Head of caudate nucleus (tissue), 42 donors: ENCODE data around the gene GMIP.

ENCODE experiments used
- DNase-seq, 42 donors: peaks; one replicate each; pipeline versions ENCODE4 v3.0.0 to v3.0.0-alpha.2; 2020 to 2021; ENCODE audit warnings: mixed read lengths in 7 of 42
- intact Hi-C: fragments of 100-400 bp; cut with DNase I; formaldehyde crosslinking; loops from one replicate; pipeline ENCODE4 v1.15.0; 2022

Gene GMIP

GRCh38 chr19:19644054-19644388 is 564 bp upstream of the GMIP start:
- intact Hi-C loops, result loop anchor here (5.0 kb wide), 1 partner anchor 112 kb away; no protein-coding TSS in a partner anchor
- no peak for DNase-seq

GRCh38 chr19:19642506-19643157 is 825 bp downstream of the GMIP start:
- DNase-seq, result no peak
- intact Hi-C loops, result loop anchor here (5.0 kb wide), 1 partner anchor 110 kb away; no protein-coding TSS in a partner anchor

DNA sequence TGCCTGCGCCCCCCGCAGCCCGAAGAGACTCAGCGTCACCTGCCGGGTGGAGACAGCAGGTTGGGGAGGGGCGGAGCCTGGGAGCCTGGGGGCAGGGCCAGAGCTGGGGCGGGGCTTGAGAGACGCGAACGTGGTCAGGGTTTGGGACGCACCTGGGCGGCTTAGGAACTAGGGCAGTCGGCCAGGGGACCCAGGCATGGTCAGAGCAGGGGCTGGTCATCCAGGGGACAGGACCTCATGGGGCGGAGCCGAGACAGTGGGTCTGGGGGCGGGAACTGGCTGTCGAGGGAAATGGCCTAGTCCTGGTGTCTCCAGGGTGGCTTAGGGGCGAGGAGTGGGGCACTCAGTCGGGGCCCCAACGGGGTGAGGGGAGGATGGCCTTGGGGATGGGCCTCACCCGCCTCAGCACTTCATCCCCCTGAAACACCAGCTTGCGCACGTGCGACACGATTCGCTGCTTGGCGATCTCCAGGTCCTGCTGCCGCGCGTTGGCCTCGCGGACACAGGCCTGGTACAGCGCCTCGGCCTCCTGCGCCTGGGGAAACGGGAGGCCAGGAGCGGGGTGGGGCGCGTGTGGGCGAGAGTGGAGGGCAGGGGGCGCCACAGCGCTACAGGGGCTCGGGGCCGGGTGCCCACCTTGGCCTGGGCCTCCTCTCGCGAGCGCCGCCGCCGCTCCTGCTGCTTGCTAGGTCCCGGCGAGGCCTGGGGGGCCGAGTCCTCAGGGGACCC is 5.8 kb downstream of the GMIP start:
- intact Hi-C loops, result no loop called here
- no peak for DNase-seq

DNA sequence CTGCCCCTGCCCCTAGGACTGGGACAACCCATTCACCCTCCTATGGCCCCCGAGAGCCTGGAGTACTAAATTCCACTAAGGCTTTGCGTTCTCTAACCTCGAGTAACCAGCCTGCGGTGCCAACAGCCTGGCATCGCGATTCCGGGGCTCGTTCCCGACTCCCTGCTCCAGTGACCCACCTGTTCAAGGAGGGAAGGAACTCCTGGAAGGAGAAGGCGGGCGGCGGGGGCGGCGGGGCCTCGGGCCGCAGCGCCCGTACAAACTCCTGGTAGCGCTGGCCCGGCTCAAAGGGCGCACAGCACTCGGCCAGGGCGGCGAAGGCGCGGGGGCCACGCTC is 6.3 kb downstream of the GMIP start:
- intact Hi-C loops, result no loop called here

DNA sequence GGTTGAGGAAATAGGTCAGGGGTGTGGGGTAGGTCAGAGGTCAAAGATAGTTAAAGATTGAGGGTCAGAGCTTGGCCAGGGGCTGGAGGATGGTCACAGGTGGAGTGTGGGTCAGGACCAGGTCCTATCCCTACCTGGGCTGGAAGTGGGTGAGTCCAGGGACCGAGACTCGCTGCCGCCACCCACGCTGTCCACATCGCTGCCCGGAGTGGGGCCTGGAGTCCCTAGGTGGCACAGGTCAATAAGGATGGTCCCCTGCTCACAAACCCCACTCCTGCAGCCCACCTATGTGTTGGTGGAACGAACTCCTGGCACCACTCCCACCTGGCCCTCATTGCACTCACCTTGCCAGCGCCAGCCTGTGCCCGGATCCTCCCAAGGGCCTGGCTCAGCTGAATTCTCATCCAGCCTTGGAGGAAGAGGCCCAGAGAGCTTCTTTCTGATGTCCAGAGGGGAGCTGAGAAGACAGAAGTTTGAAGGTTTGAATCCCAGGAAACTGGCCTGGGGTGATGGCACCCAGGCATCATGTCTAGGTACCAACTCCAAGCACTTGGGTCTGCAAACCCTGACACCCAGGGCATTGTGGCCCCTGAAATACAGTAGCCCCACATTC is 6.8 kb downstream of the GMIP start:
- DNase-seq, result no peak
- intact Hi-C loops, result no loop called here

More for the DNA sequence above, 6.3 kb downstream of the GMIP start:
- no peak for DNase-seq

DNA sequence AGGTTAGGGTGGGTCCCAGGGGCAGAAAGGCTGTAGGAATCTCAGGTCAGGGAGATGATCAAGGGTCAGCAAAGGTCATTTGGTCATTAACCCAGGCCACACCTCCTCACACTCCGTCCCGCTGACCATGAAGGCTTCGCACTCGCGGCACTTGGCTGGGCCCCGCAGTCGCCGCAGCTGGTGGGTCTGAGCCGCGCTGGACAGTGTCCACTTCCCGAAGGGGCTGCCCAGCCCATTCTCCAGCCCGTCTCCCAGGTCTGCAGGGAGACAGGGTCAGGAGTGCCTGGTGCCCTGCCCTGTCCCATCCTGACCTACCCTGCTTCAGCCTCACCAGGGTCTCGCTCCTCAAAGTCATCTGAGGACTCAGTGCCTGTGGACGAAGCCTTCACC is 8.1 kb downstream of the GMIP start:
- no peak for DNase-seq
- intact Hi-C loops, result no loop called here

DNA sequence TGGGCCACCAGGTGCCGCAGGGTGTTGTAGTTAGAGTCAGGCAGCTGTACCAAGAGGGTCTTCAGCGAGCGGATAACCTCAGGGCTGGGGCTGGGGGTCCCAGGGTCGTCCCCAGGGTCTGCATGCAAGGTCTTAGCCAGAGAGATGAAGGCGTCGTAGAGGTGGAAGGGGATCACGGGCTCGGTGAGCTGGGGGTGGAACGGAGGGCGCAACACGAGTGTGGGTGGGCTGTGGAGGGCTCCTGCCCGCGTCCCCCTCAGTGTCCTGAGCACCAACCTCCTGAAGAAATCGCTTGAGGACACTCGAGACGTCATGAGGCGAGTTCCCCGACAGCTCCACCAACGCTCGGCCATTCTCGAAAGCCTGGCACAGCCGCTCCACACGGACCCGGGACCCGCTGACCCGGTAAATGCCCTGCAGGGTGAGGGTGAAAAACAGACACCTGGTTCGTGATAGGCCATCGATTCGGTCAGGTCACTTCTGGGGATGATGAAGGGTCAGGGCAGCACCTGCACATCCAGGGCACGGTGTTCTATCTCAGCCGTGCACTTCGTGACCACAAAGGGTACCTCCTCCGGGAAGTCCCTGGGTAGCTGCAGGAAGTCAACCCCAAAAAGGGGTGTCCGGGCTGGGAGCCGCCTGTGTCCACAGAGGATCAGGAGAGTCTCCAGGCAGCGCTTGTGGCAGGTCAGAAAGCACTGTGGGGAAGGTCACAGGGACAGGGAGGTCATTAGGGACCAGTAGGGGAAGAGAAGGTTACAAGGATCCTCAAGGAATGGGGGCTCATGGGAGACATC is 8.7 kb downstream of the GMIP start:
- intact Hi-C loops, result no loop called here
- DNase-seq, result no peak

GRCh38 chr19:19633711-19634515 is 9.5 kb downstream of the GMIP start:
- intact Hi-C loops, result no loop called here

GRCh38 chr19:19632661-19633060 is 10.8 kb downstream of the GMIP start:
- DNase-seq, result no peak
- intact Hi-C loops, result no loop called here

More at GRCh38 chr19:19633711-19634515, 9.5 kb downstream of the GMIP start:
- no peak for DNase-seq

DNA sequence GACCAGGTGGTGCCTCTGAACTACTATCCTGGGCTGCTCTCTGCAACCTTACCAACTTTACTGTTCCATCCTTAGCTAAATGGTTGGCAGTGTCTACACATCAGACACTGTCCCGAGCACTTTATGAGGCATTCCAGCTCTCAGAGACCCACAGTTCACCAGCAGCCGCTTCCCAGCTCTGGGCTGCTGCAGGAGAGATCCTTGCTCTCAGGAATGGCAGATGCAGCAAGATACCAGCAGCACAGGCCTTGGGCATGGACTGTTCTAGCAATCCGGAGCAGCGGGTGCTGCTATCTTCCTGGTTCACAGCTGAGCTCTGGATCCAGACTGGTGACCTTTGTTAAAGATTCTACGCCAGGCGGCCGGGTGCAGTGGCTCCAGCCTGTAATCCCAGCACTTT is 12.1 kb downstream of the GMIP start:
- intact Hi-C loops, result no loop called here
- DNase-seq, result no peak

DNA sequence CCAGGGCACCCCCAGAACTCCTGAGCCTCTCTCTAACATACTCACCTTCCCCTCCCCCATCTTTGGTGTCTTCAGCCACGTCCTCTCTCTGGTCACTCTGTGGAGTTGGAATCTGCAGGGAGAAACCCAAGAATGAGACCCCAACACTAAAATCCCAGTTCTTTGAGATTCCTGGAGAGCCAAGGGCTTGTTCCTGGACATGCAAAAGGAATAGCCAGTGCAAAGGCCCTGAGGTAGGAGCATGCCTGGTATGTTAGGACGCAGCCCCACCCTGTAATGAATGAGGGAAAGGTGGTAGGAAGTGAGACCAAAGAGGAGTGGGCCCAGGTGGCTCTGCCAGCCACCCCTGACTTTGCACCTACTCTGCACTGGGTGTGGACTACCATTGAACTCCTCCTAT is 13.0 kb downstream of the GMIP start:
- intact Hi-C loops, result no loop called here
- DNase-seq, result no peak

- intact Hi-C loops, result no loop called here
- DNase-seq, result no peak
Measured at GRCh38 chr19:19630062-19630414, 13.4 kb downstream of the GMIP start.

GRCh38 chr19:19628501-19629134 is 14.8 kb downstream of the GMIP start:
- DNase-seq, result no peak
- intact Hi-C loops, result no loop called here

DNA sequence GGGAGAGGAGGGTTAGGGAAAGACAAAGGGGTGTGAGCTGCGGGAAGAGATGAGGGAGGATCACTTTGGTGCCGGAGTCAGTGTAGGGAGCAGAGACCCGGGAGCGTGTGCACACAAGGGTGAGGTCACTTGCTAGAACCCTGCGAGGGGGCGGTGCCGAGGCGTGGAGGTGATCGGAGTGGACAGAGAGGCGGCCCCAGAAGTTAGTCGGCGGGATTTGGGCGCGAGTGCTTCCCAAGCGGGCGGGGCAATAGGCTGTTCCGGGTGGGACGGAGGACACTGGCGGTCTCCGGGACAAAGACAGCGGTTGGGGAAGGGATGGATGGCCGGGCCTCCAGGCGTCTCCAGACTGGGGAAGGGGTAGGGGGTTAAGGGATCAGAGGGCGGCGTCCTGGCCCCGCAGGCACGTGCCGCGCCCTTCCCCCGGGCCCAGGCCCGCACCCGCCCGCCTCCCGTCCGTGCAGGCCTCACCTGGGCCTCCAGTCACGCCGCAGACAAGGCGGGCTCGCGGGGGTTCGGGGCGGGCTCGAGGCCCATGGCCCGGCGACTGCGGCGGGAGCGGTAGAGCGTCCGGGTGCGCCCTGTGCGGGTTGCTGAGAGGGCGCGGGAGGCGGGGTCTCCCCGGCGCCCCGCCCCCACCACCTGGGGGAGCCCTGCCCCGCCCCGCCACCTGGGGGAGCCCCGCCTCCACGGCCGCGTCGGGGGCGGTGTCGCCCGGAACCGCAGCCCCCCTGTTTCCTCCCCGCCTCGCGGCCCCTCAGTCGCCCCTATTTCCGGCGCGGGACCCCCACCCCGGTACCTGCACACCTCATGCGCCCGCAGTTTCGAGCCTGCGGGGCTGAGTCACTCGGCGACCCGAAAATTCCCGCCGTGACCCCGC is 15.6 kb downstream of the GMIP start, which contains the start of gene LPAR2:
LPAR2 (minus strand) TSS at position 600 of the 880 bp plus-strand sequence. CDS start 945 bp downstream, outside the sequence.
- DNase-seq, result peak in 4 of 42 donors; percentile 30 to 43 (median 40)
- intact Hi-C loops, result no loop called here

- DNase-seq, result no peak
Measured at GRCh38 chr19:19626516-19627472, 16.7 kb downstream of the GMIP start.

GRCh38 chr19:19624032-19624570 is 19.4 kb downstream of the GMIP start:
- intact Hi-C loops, result no loop called here
- DNase-seq, result no peak

More at GRCh38 chr19:19626516-19627472, 16.7 kb downstream of the GMIP start:
- intact Hi-C loops, result no loop called here
